GM12873 (cell line): ENCODE measurements around the gene HERC2.

Experiments used
- TF ChIP-seq, protein P1 (sequence below): IDR thresholded peaks from 2 replicates; pipeline ENCODE4 v1.5.1; 2012; ENCODE audit warnings: low read depth, mild to moderate bottlenecking, moderate library complexity, low read length, control low read depth; ENCODE audit not compliant: insufficient read depth; ENCODE audit errors: missing control alignments

Gene HERC2

DNA sequence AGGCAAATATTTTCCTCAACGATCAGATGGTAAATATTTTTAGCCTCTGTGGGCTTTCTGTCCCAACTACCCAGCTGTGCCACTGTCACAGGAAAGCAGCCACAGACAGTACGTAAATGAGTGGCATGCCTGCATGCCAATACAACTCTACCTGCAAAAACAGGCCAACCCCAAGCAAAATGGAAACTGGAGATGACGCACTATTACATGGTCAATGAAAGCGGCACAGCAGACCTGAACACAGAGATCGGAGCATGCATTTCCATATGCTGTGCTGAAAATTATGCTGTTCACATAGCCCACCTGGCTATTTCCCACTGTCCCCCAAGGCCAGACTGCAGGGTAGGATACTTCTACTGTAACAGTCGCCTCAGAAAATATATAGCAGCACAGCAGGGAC is 57.8 kb downstream of the HERC2 start:
- TF ChIP-seq, protein P1, sequence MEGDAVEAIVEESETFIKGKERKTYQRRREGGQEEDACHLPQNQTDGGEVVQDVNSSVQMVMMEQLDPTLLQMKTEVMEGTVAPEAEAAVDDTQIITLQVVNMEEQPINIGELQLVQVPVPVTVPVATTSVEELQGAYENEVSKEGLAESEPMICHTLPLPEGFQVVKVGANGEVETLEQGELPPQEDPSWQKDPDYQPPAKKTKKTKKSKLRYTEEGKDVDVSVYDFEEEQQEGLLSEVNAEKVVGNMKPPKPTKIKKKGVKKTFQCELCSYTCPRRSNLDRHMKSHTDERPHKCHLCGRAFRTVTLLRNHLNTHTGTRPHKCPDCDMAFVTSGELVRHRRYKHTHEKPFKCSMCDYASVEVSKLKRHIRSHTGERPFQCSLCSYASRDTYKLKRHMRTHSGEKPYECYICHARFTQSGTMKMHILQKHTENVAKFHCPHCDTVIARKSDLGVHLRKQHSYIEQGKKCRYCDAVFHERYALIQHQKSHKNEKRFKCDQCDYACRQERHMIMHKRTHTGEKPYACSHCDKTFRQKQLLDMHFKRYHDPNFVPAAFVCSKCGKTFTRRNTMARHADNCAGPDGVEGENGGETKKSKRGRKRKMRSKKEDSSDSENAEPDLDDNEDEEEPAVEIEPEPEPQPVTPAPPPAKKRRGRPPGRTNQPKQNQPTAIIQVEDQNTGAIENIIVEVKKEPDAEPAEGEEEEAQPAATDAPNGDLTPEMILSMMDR = no peak

DNA sequence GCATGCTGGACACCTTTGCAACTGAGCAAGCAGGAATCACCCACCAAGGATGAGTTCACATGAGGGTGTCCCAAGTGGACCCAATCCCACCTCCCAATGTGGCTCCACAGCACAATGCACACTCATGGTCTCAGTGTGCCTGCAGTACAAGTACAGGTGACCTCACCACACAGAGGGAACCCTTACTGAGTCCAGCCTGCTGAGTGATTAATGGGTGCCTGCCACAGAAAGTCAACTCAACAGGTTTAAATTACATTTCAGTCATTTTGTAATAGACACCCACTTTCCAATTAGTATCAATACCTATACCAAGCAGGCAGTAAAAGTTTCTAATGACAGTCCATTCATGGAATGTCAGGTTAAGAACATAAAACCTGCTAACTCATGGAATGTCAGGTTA is 59.5 kb downstream of the HERC2 start:
- TF ChIP-seq, protein P1 = no peak

DNA sequence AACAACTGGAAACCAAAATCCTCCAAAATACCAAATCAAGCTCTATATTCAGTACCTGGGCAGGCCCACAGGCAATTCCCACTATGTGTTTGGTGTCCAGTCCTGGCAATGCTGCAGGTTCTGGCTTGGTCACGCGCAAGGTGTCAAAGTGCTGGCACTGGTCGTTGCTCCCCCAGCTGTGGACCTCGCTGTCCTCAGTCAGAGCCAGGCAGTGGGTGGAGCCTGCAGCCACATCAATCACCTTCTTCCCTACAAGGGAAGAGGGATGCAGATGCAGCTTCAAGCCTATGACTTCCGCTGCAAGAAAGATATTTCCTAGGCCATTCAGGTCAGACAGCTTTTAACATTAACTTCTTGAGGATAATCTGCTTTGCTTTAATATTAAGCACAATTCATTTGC is 61.3 kb downstream of the HERC2 start:
- TF ChIP-seq, protein P1 = no peak

DNA sequence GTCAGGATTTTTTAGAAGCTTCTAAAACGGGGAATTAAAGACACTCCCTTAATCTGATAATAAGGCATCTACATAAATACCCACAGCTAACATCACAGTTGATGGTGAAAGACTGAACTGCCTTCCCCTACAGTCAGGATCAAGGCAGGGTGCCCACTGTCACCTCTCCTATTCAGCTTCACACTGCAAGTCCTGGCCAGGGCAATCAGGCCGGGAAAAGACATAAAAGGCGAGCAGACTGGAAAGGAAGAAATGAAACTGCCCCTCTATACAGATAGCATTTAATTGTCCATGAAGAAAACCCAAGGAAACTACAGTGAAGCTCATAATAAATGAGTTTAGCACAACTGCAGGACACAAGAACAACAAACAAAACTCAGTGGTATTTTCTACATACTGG is 61.7 kb downstream of the HERC2 start:
- TF ChIP-seq, protein P1 = no peak

DNA sequence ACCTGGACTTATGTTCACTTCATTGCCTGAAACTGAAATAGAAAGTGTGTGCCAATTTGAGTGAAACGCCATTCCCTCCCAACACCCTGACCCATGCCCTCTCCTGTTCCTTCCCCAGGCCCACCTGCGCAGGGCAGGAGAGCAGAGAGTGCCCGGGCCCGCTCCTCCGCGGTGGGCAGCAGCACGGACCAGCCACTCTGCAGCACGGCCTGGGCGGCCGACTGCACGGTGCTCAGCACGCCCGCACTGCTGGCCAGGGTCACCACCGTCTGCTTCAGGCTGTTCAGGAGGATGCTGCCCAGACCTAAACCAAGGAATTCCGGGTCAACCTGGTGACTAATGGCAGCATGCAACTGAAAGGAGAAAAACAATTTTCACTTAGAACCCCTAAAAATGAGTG is 66.0 kb downstream of the HERC2 start:
- TF ChIP-seq, protein P1 = no peak

DNA sequence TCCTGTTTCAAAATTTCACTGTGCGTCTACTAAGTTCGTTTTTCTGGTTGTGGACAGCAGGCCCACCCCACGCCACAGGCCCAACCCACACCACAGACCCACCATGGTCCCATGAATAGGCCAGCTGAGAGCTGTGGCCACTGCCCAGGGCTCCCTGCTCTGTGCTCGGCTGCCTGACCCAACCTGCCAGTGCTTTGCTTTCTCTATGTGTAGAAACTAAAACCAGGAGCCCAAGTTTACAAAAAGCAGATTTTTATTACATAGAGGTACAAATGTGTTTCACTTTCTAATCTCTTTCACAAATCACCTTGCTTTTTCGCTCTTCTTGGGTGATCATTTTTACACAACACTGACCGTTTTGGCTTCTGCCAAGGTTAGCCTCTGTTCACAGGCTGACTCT is 69.1 kb downstream of the HERC2 start:
- TF ChIP-seq, protein P1 = no peak

DNA sequence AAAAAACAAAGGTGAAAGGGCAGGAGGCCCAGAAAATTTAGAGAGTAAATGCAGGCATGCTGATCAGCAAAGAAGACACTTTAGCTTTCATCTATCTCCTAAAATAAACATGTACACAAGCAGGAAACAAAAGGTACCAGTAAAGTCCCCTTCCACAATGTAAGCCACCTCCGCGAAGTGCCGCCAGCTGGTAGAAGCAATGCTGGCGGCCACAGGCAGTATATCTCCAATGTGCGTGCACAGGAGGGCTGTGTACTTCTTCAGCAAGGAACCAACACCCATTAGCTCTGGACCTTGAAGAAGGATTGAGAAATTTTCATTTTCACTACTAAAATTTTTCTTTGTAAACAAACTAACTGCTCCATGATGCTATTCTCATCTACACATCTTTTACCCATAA is 75.4 kb downstream of the HERC2 start:
- TF ChIP-seq, protein P1 = no peak
